WTC11 (cell line): ENCODE data around the gene GFY. TPM values are rescaled to one million over a fixed set of nuclear protein-coding genes. Genes with fewer than 3 reads are reported as not detected.

Experiments used
- CREM ChIP-seq: sonication (generic); formaldehyde crosslinking; IDR thresholded peaks from 2 replicates; pipeline ENCODE4 v1.8.1; 2022; ENCODE audit warnings: mild to moderate bottlenecking, missing genetic modification reagents, moderate library complexity
- ESRRA ChIP-seq: sonication (generic); formaldehyde crosslinking; IDR thresholded peaks from 2 replicates; pipeline ENCODE4 v1.8.1; 2022; ENCODE audit warnings: mild to moderate bottlenecking, missing genetic modification reagents, borderline replicate concordance
- JUN ChIP-seq: sonication (generic); formaldehyde crosslinking; IDR thresholded peaks from 2 replicates; pipeline ENCODE4 v1.8.0; 2023; ENCODE audit warnings: mild to moderate bottlenecking, missing genetic modification reagents
- PRRX2 ChIP-seq: fragments of 250-450 bp; sonication (Bioruptor Pico); IDR thresholded peaks from 2 replicates; pipeline ENCODE4 v1.8.0; 2021; ENCODE audit warnings: mild to moderate bottlenecking
- SP1 ChIP-seq: sonication (generic); formaldehyde crosslinking; conservative IDR thresholded peaks from 2 replicates; pipeline ENCODE4 v1.8.1; 2022; ENCODE audit warnings: missing genetic modification reagents
- total RNA-seq: library from RNA; stranded (reverse); gene quantifications from 3 replicates; pipeline ENCODE4 v1.2.3, GENCODE V29; 2021
- TF ChIP-seq, protein P1 (sequence below): sonication (generic); formaldehyde crosslinking; IDR thresholded peaks from 2 replicates; pipeline ENCODE4 v1.8.0; 2022; ENCODE audit warnings: mild to moderate bottlenecking, missing genetic modification reagents
- TF ChIP-seq, protein P2 (sequence below): fragments of 250-450 bp; sonication (Bioruptor Pico); IDR thresholded peaks from 2 replicates; pipeline ENCODE4 v1.9.0; 2021; ENCODE audit warnings: mild to moderate bottlenecking, borderline replicate concordance

GFY gene
- total RNA-seq, 1 experiment from 2014 or later, result 0.87 TPM

DNA sequence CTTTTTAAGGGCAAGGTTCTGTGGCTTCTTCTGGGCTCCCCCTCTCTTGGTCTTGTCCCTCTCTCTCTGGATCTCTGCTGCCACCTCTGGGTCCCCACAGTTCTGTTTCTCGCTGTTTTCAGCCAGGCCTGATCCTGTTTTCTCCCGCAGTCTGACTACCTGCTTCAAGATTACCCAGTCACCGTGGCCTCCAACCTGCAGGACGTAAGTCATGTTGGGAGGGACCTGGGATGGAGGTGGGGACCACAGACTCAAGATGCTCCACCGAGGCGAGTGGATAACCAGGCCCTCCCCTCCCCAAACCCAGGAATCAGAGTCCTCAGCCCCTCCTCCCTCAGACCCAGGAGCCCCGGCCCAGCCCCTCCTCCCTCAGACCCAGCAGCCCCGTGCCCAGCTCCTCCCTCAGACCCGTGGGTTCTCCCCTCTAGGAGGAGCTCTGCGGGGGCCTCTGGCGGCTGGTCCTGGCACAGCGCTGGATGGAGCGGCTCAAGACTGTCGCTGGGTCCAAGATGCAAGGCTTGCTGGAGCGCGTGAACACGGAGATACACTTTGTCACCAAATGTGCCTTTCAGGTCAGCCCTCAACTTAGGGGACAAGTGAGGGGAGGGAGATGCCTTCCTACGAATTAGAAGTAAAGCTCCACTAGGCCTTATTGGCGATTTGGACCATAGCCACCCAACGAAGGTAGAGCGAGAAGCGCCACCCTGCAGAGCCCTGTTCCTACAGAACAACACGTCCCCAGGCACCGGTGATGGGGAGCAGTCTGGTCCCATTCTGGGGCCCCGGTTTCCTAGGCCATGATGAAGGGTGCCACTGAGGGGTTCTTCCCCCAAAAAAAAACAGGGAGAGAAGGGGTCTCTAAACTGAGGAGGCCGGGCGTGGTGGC, 51.0 kb downstream of the GFY start (continued):
- TF ChIP-seq JUN (CRISPR knock-in tag) (no peak), SP1 (CRISPR knock-in tag) (0 out of 2 replicates have a peak, but pooled peaks have one; percentile 23), PRRX2 (CRISPR knock-in tag) (no peak), ESRRA (CRISPR knock-in tag) (no peak), CREM (CRISPR knock-in tag) (no peak)
- TF ChIP-seq, protein P1, sequence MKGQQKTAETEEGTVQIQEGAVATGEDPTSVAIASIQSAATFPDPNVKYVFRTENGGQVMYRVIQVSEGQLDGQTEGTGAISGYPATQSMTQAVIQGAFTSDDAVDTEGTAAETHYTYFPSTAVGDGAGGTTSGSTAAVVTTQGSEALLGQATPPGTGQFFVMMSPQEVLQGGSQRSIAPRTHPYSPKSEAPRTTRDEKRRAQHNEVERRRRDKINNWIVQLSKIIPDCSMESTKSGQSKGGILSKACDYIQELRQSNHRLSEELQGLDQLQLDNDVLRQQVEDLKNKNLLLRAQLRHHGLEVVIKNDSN (CRISPR knock-in tag), result no peak
- TF ChIP-seq, protein P2, sequence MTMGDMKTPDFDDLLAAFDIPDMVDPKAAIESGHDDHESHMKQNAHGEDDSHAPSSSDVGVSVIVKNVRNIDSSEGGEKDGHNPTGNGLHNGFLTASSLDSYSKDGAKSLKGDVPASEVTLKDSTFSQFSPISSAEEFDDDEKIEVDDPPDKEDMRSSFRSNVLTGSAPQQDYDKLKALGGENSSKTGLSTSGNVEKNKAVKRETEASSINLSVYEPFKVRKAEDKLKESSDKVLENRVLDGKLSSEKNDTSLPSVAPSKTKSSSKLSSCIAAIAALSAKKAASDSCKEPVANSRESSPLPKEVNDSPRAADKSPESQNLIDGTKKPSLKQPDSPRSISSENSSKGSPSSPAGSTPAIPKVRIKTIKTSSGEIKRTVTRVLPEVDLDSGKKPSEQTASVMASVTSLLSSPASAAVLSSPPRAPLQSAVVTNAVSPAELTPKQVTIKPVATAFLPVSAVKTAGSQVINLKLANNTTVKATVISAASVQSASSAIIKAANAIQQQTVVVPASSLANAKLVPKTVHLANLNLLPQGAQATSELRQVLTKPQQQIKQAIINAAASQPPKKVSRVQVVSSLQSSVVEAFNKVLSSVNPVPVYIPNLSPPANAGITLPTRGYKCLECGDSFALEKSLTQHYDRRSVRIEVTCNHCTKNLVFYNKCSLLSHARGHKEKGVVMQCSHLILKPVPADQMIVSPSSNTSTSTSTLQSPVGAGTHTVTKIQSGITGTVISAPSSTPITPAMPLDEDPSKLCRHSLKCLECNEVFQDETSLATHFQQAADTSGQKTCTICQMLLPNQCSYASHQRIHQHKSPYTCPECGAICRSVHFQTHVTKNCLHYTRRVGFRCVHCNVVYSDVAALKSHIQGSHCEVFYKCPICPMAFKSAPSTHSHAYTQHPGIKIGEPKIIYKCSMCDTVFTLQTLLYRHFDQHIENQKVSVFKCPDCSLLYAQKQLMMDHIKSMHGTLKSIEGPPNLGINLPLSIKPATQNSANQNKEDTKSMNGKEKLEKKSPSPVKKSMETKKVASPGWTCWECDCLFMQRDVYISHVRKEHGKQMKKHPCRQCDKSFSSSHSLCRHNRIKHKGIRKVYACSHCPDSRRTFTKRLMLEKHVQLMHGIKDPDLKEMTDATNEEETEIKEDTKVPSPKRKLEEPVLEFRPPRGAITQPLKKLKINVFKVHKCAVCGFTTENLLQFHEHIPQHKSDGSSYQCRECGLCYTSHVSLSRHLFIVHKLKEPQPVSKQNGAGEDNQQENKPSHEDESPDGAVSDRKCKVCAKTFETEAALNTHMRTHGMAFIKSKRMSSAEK (CRISPR knock-in tag), result no peak

Other genes starting within 250 kb of the GFY start
- gene SLC6A16, start 100.2 kb upstream of the GFY start, total RNA-seq, result 1.5 to 2.2 TPM (median 2.1 TPM) in 3 replicates
- gene CD37, start 90.0 kb upstream of the GFY start, total RNA-seq, result 0.27 to 1.6 TPM (median 1.2 TPM) in 3 replicates
- gene TEAD2, start 63.0 kb upstream of the GFY start, total RNA-seq, result 104 to 106 TPM (median 104 TPM) in 3 replicates
- 2.4 to 3.0 TPM (median 2.9 TPM) in 3 replicates for gene DKKL1, start 61.5 kb upstream of the GFY start, total RNA-seq
- gene KASH5, start 37.1 kb upstream of the GFY start, total RNA-seq, result 0.14 to 0.42 TPM in 2 of 3 replicates, not detected in the other
- 1.0 to 1.7 TPM (median 1.5 TPM) in 3 replicates for gene PTH2, start 1.9 kb upstream of the GFY start, total RNA-seq
- gene SLC17A7, start 16.1 kb downstream of the GFY start, total RNA-seq, result 1.6 to 2.8 TPM (median 2.1 TPM) in 3 replicates
- gene PIH1D1, start 26.4 kb downstream of the GFY start, total RNA-seq, result 153 to 170 TPM (median 156 TPM) in 3 replicates
- 44.3 to 53.6 TPM (median 52.6 TPM) in 3 replicates for gene ALDH16A1, start 27.8 kb downstream of the GFY start, total RNA-seq
- 2.9 to 5.3 TPM (median 3.6 TPM) in 3 replicates for gene FLT3LG, start 48.8 kb downstream of the GFY start, total RNA-seq
- 3,861 to 4,362 TPM (median 4,362 TPM) in 3 replicates for gene RPL13A, start 62.2 kb downstream of the GFY start, total RNA-seq
- 2,299 to 2,683 TPM (median 2,679 TPM) in 3 replicates for gene RPS11, start 71.0 kb downstream of the GFY start, total RNA-seq
- gene FCGRT, start 87.3 kb downstream of the GFY start, total RNA-seq, result 53.8 to 69.9 TPM (median 61.2 TPM) in 3 replicates
- 14.3 to 20.6 TPM (median 20.3 TPM) in 3 replicates for gene RCN3, start 102.6 kb downstream of the GFY start, total RNA-seq
- 82.3 to 97.9 TPM (median 87.6 TPM) in 3 replicates for gene NOSIP, start 155.2 kb downstream of the GFY start, total RNA-seq
- 5.9 to 7.0 TPM (median 6.9 TPM) in 3 replicates for gene PRRG2, start 155.9 kb downstream of the GFY start, total RNA-seq
- 78.6 to 86.1 TPM (median 83.3 TPM) in 3 replicates for gene PRR12, start 165.8 kb downstream of the GFY start, total RNA-seq
- gene RRAS, start 214.8 kb downstream of the GFY start, total RNA-seq, result 11.4 to 17.9 TPM (median 15.7 TPM) in 3 replicates
- 103 to 109 TPM (median 105 TPM) in 3 replicates for gene SCAF1, start 216.8 kb downstream of the GFY start, total RNA-seq
- gene IRF3, start 240.5 kb downstream of the GFY start, total RNA-seq, result 149 to 165 TPM (median 154 TPM) in 3 replicates
- 139 to 146 TPM (median 140 TPM) in 3 replicates for gene BCL2L12, start 240.5 kb downstream of the GFY start, total RNA-seq